ENCODE measurements around the gene ANO7.

ANO7 gene

GRCh38 chr2:241168366-241168765 is 20.1 kb upstream of the ANO7 start:
- no peak overlapping the region for H3K27ac ChIP-seq (ENCODE audit: low read length)

GRCh38 chr2:241173557-241173956 is 14.9 kb upstream of the ANO7 start:
- no peak for ATAC-seq (ENCODE audit: insufficient read depth, low read depth)
- H3K9me3 ChIP-seq (ENCODE audit: insufficient read depth, low read length, severe bottlenecking) = peaks cover 12% of the 10 kb centered on the region
- H3K4me2 ChIP-seq (ENCODE audit: insufficient read depth, low read length) = no peak overlapping the region
- H3K9ac ChIP-seq (ENCODE audit: low read depth, low read length) = no peak overlapping the region
- TF ChIP-seq CTCF (IDR thresholded peaks at IDR 0.05; ENCODE audit: borderline replicate concordance, extremely low read depth, low read length, poor library complexity, severe bottlenecking) (no peak), EZH2 (IDR thresholded peaks at IDR 0.05; ENCODE audit: borderline replicate concordance, low read depth, low read length, severe bottlenecking) (no peak)
- no peaks in the 10 kb centered on the region for H3K79me2 ChIP-seq (ENCODE audit: insufficient read depth, low read length)
- no peak for DNase-seq
- H3K27ac ChIP-seq (ENCODE audit: low read length) = no peak overlapping the region
- H4K20me1 ChIP-seq (ENCODE audit: insufficient read depth, low read length) = no peaks in the 10 kb centered on the region
- peaks cover 56% of the 10 kb centered on the region for H3K36me3 ChIP-seq (ENCODE audit: insufficient read depth, low read length)
- no peaks in the 10 kb centered on the region for H3K4me1 ChIP-seq (ENCODE audit: insufficient read depth, low read length)
- no peak overlapping the region for H3K4me3 ChIP-seq (ENCODE audit: low read depth in 1 of 2, low read length in 2 of 2)
- H2AFZ ChIP-seq (ENCODE audit: low read depth, low read length) = no peak overlapping the region
- no peaks in the 10 kb centered on the region for H3K27me3 ChIP-seq (ENCODE audit: insufficient read depth, low read length, poor library complexity)

More at GRCh38 chr2:241168366-241168765, 20.1 kb upstream of the ANO7 start:
- peaks cover 12% of the 10 kb centered on the region for H3K9me3 ChIP-seq (ENCODE audit: insufficient read depth, low read length, severe bottlenecking)
- no peaks in the 10 kb centered on the region for H3K27me3 ChIP-seq (ENCODE audit: insufficient read depth, low read length, poor library complexity)
- no peak overlapping the region for H2AFZ ChIP-seq (ENCODE audit: low read depth, low read length)
- no peak overlapping the region for H3K9ac ChIP-seq (ENCODE audit: low read depth, low read length)
- TF ChIP-seq CTCF (IDR thresholded peaks at IDR 0.05; ENCODE audit: borderline replicate concordance, extremely low read depth, low read length, poor library complexity, severe bottlenecking) = no peak
- no peak for TF ChIP-seq EZH2 (IDR thresholded peaks at IDR 0.05; ENCODE audit: borderline replicate concordance, low read depth, low read length, severe bottlenecking)
- H3K4me1 ChIP-seq (ENCODE audit: insufficient read depth, low read length) = no peaks in the 10 kb centered on the region
- peaks cover 73% of the 10 kb centered on the region for H3K36me3 ChIP-seq (ENCODE audit: insufficient read depth, low read length)
- H3K79me2 ChIP-seq (ENCODE audit: insufficient read depth, low read length) = no peaks in the 10 kb centered on the region
- ATAC-seq (ENCODE audit: insufficient read depth, low read depth) = no peak
- DNase-seq = no peak
- peaks cover 3% of the 10 kb centered on the region; the same call in 1 of the 2 replicates for H4K20me1 ChIP-seq (ENCODE audit: insufficient read depth, low read length)
- H3K4me2 ChIP-seq (ENCODE audit: insufficient read depth, low read length) = no peak overlapping the region
- no peak overlapping the region for H3K4me3 ChIP-seq (ENCODE audit: low read depth in 1 of 2, low read length in 2 of 2)

- H3K79me2 ChIP-seq (ENCODE audit: insufficient read depth, low read length) = no peaks in the 10 kb centered on the region
- no peak overlapping the region for H2AFZ ChIP-seq (ENCODE audit: low read depth, low read length)
- H3K4me3 ChIP-seq (ENCODE audit: low read depth in 1 of 2, low read length in 2 of 2) = no peak overlapping the region
- TF ChIP-seq EZH2 (IDR thresholded peaks at IDR 0.05; ENCODE audit: borderline replicate concordance, low read depth, low read length, severe bottlenecking) = no peak
- TF ChIP-seq CTCF (IDR thresholded peaks at IDR 0.05; ENCODE audit: borderline replicate concordance, extremely low read depth, low read length, poor library complexity, severe bottlenecking) = no peak
- H3K9me3 ChIP-seq (ENCODE audit: insufficient read depth, low read length, severe bottlenecking) = no peaks in the 10 kb centered on the region
- peaks cover 47% of the 10 kb centered on the region for H3K36me3 ChIP-seq (ENCODE audit: insufficient read depth, low read length)
- ATAC-seq (ENCODE audit: insufficient read depth, low read depth) = no peak
- H3K4me1 ChIP-seq (ENCODE audit: insufficient read depth, low read length) = no peaks in the 10 kb centered on the region
- H3K9ac ChIP-seq (ENCODE audit: low read depth, low read length) = no peak overlapping the region
- H3K4me2 ChIP-seq (ENCODE audit: insufficient read depth, low read length) = no peak overlapping the region
- H3K27me3 ChIP-seq (ENCODE audit: insufficient read depth, low read length, poor library complexity) = no peaks in the 10 kb centered on the region
- no peaks in the 10 kb centered on the region for H4K20me1 ChIP-seq (ENCODE audit: insufficient read depth, low read length)
- DNase-seq = no peak
- H3K27ac ChIP-seq (ENCODE audit: low read length) = no peak overlapping the region
These were observed 10.7 kb upstream of the ANO7 start for GRCh38 chr2:241177526-241178334.

Measured in DND-41 (cell line).